H1 (cell line): ENCODE results near the gene WASL. TPM values are rescaled to one million over a fixed set of nuclear protein-coding genes. Genes with fewer than 3 reads are reported as not detected.

Experiments
- CBX8 ChIP-seq: fragments of 300-800, 300-1000 bp; sonication (generic); IDR thresholded peaks from 2 replicates; pipeline ENCODE4 v1.7.1; 2016; ENCODE audit warnings: low read depth, low read length, borderline replicate concordance
- EP300 ChIP-seq, 2 experiments: IDR thresholded peaks; 1 replicate in 1 of 2; 2 replicates in 1 of 2; pipeline ENCODE4 v1.6.1; 2011 to 2012; ENCODE audit warnings: low read depth in 2 of 2, low read length in 2 of 2, mild to moderate bottlenecking in 2 of 2, borderline replicate concordance in 1 of 2, inconsistent platforms in 1 of 2, moderate library complexity in 1 of 2
- ZNF274 ChIP-seq: IDR thresholded peaks from 2 replicates; pipeline ENCODE4 v1.7.0; 2012; ENCODE audit warnings: low read length, borderline replicate concordance; ENCODE audit errors: extremely low read depth
- polyA plus RNA-seq, 7 experiments: library from polyadenylated mRNA; depleted of rRNA in 3 of 7; stranded (reverse) in 5 of 7; unstranded in 2 of 7; fragments of >200 nt in 5 of 7; fragments of 200-250 nt in 2 of 7; gene quantifications; 1 replicate in 5 of 7; 2 replicates in 1 of 7; 4 replicates in 1 of 7; pipeline versions ENCODE4 v1.2.1 to v1.2.3, GENCODE V29; 2011 to 2013; ENCODE audit warnings: missing spikeins in 2 of 7, mixed read lengths in 2 of 7
- total RNA-seq: library from RNA; stranded (reverse); fragmentation: NEBNext Ultra II Directional; extraction: Animal tissue kit (Norgen Biotek cat#: 25700); gene quantifications from 2 replicates; pipeline ENCODE4 v1.2.1, GENCODE V29; 2021

Gene WASL
- total and polyA plus RNA-seq, 2 of the 8 experiments (the other 6 are each of a cell fraction or from before 2014, with no cell fraction given): 7.7 to 38.9 TPM

GRCh38 chr7:123687161-123687560 lies 61.6 kb downstream of the WASL start (continued):
- TF ChIP-seq EP300 (IDR thresholded peaks at IDR 0.05; ENCODE audit: borderline replicate concordance in 1 of 2, low read depth in 2 of 2, low read length in 2 of 2): no peak
- TF ChIP-seq ZNF274: no peak
- TF ChIP-seq CBX8: no peak
